ENCODE results near the gene ZNF846.
A peak's percentile ranks its signal among the peaks of the same experiment; 100 is the strongest.
"Not testable (repeated sequence)": the region's sequence is repeated elsewhere in the genome, so short reads cannot be mapped to it uniquely, and the experiment has no call there.

Gene ZNF846

DNA sequence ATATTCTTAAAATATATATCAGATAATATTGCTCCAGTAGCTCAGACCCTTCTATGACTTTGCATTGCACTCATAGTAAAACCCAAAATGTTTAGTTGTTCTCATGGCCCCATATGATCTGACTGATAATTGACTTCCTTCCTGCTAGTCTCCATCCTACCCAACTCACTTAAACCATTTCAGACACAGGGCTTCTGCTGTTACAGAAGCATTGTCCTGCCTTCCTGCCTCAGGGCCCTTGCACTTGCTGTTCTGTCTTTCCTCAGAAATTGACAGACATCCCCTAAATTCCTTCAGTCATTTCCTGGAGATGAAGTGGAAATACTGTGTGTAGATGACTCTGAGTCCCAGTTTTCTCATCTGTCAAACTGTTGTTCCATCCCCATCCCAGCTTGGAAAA, 30.6 kb upstream of the ZNF846 start:
- no peak for DNase-seq (ENCODE audit: low read depth)
- TF ChIP-seq, protein P1, sequence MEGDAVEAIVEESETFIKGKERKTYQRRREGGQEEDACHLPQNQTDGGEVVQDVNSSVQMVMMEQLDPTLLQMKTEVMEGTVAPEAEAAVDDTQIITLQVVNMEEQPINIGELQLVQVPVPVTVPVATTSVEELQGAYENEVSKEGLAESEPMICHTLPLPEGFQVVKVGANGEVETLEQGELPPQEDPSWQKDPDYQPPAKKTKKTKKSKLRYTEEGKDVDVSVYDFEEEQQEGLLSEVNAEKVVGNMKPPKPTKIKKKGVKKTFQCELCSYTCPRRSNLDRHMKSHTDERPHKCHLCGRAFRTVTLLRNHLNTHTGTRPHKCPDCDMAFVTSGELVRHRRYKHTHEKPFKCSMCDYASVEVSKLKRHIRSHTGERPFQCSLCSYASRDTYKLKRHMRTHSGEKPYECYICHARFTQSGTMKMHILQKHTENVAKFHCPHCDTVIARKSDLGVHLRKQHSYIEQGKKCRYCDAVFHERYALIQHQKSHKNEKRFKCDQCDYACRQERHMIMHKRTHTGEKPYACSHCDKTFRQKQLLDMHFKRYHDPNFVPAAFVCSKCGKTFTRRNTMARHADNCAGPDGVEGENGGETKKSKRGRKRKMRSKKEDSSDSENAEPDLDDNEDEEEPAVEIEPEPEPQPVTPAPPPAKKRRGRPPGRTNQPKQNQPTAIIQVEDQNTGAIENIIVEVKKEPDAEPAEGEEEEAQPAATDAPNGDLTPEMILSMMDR (conservative IDR thresholded peaks at IDR 0.05; ENCODE audit: low read length): no peak
- H3K4me3 ChIP-seq (ENCODE audit: low read length): no peak overlapping the region

DNA sequence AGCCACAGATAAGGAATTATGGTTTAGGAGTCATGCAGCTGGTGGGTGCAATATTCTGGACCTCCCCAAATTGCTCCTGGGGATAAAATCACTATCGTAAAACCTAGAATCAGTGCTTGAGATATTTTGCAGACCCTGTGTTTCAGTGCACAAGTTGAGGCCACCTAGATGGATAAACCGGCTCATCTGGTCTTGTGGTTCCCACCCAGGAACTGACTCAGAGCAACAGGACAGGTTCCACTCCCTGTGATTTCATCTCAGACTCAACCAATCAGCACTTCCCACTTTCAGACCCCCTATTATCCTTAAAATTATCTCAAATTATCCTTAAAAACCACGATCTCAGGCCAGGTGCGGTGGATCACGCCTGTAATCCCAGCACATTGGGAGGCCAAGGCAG, 29.3 kb upstream of the ZNF846 start:
- TF ChIP-seq, protein P1 (conservative IDR thresholded peaks at IDR 0.05; ENCODE audit: low read length): no peak
- DNase-seq (ENCODE audit: low read depth): no peak
- H3K4me3 ChIP-seq (ENCODE audit: low read length): no peak overlapping the region

DNA sequence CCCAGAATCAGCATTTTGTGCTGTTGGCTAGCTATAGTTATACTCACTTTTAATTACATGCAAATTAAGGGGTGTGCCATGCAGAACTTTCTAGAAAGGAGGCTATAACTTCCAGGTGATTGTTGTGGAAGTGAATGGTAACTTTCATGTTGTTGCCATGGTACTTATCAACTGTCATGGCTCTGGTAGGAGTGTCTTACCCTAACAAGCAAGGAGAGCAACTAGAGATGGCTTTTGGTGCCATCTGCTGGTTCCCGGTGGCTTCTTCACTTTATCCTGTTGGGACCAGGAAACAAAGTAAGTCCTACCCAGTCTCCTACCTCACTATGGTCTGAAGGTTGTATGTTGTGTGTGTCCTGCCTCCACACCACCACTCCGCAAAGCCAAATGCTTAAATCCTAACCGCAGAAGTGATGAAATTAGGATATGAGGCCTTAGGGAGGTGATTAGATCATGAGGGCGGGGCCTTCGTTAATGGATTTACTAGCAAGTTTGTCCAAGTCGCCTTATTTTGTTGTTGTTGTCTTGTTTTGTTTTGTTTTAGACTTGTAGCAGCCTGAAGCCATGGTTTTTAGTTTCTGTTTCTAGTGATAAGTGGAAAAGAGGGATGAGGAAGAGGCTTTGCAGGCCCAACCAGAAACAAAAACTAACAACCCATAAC, 27.7 kb upstream of the ZNF846 start:
- H3K4me3 ChIP-seq (ENCODE audit: low read length): no peak overlapping the region
- TF ChIP-seq, protein P1 (conservative IDR thresholded peaks at IDR 0.05; ENCODE audit: low read length): peak; percentile 92
- peak; percentile 87 for DNase-seq (ENCODE audit: low read depth)

DNA sequence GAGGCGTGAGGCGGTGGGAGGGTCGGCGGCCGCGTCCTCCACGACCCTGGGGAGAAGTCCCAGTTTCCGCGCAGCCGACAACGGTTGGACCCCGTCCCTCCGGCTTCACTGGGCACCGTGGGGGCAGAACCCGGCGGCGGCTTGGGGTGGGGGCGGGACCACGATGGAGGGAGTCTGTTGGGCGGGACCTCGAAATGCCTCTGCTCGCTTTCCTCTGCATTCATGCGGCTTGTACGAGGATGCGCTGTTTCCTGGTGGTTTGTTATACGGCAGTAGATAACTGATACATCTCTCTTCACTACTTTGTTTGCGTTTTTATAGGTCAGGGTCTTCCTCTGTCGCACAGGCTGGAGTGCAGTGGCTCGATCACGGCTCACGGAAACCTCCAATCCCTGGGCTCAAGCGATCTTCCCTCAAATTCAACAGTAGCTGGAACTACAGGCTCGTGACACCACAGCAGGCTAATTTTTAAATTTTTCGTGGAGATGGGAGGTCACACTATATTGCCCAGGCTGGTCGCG, 24.6 kb upstream of the ZNF846 start:
- peak overlapping the region; percentile 87 for H3K4me3 ChIP-seq (ENCODE audit: low read length)
- TF ChIP-seq, protein P1 (conservative IDR thresholded peaks at IDR 0.05; ENCODE audit: low read length): no peak
- DNase-seq (ENCODE audit: low read depth): peak; percentile 36

DNA sequence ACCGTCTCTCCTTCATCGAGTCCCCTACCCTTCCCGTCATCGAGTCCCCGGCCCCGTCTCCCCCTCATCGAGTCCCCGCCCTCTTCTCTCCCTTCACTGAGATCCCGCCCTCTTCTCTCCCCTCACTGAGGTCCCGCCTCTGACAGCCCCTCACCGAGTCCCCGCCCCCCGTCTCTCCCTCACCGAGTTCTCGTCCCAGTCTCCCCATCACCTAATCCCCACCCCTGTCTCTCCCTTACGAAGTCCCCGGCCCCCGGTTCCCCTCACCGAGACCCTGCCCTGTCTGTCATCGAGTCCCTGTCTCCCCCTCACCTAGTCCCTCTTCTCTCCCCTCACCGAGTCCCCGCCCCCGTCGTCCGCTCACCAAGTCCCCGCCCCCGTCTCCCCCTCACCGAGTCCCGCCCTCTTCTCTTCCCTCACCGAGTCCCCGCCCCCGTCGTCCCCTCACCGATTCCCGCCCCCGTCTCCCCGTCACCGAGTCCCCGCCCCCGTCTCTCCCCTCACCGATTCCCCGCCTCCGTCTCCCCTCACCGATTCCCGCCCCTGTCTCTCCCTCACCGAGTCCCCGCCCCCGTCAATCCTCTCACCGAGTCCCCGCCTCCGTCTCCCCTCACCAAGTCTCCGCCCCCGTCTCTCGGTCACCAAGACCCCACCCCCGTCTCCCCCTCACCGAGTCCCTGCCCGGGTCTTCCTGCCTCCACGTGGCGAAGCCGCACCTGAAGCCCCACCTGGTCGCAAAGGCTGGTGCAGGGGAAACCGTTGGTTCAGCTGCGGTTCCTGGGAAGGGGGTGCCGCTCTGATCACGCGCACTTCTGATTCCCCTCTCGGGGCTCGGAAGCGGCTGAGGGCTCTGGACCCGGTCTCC, 23.9 kb upstream of the ZNF846 start:
- H3K4me3 ChIP-seq (ENCODE audit: low read length): peak overlapping the region; percentile 87
- TF ChIP-seq, protein P1 (conservative IDR thresholded peaks at IDR 0.05; ENCODE audit: low read length): no peak
- DNase-seq (ENCODE audit: low read depth): peak; percentile 92

DNA sequence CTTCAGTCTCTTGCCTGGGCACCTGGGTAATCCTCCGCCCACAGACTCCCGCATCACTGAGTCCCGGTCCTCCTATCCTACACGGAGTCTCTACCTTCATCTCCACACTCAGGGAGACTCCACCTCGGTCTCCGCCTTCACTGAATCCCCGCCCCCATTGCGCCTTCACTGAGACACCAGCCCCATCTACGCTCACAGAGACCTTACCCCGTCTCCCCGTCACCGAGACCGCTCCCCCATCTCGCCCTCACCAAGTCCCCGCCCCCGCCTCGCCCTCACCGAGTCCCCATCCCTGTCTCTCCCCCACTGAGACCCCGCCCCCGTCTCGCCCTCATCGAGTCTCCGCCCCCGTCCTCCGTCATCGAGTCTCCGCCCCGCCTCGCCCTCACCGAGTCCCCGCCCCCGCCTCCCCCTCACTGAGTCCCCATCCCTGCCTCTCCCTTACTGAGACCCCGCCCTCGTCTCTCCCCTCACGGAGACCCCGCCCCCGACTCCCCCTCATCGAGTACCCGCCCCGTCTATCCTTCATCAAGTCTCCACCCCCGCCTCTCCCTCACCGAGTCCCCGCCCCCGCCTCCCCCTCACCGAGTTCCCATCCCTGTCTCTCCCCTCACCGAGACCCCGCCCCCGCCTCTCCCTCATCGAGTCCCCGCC, 23.1 kb upstream of the ZNF846 start:
- peak overlapping the region; percentile 87 for H3K4me3 ChIP-seq (ENCODE audit: low read length)

DNA sequence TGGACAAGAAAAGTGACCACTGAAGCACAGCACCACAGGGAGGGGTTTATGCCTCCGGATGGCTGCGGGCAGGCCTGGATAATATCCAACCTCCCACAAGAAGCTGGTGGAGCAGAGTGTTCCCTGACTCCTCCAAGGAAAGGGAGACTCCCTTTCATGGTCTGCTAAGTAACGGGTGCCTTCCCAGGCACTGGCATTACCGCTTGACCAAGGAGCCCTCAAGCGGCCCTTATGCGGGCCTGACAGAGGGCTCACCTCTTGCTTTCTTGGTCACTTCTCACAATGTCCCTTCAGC, 22.5 kb upstream of the ZNF846 start:
- not testable (repeated sequence) for DNase-seq (ENCODE audit: low read depth)

More for the DNA sequence above, 23.1 kb upstream of the ZNF846 start:
- DNase-seq (ENCODE audit: low read depth): peak; percentile 95
- TF ChIP-seq, protein P1 (conservative IDR thresholded peaks at IDR 0.05; ENCODE audit: low read length): no peak

DNA sequence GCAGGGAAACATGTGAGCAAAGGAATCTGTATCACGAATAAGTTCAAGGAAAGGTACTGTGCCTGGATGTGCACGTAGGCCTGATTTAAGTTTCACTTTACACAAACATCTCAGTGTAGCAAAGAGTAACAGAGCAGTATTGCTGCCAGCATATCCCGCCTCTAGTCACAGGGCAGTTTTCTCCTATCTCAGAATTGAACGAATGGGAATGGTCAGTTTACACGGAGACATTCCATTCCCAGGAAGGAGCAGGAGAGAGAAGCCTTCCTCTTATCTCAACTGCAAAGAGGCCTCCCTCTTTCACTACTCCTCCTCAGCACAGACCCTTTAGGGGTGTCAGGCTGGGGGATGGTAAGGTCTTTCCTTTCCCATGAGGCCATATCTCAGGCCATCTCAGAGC, 21.0 kb upstream of the ZNF846 start:
- H3K4me3 ChIP-seq (ENCODE audit: low read length): not testable (repeated sequence)

More for the DNA sequence above, 22.5 kb upstream of the ZNF846 start:
- H3K4me3 ChIP-seq (ENCODE audit: low read length): not testable (repeated sequence)

More for the DNA sequence above, 21.0 kb upstream of the ZNF846 start:
- not testable (repeated sequence) for DNase-seq (ENCODE audit: low read depth)
